ENCODE measurements around the gene CDC42EP1.

GRCh38 chr22:37520776-37521191 is 39.5 kb upstream of the CDC42EP1 start:
- TF ChIP-seq EZH2 (IDR thresholded peaks at IDR 0.05; ENCODE audit: insufficient read depth, poor library complexity, severe bottlenecking) (no peak), EZH2phosphoT487 (IDR thresholded peaks at IDR 0.05; ENCODE audit: insufficient read depth, low read depth) (no peak)

Data from GM23248 (cell line).